H1 (cell line): ENCODE data around the gene IFT122. TPM values are rescaled to one million over a fixed set of nuclear protein-coding genes. Genes with fewer than 3 reads are reported as not detected.

Source experiments
- HDAC2 ChIP-seq, 2 experiments: fragments of 300-600 bp in 1 of 2; sonication (generic) in 1 of 2; IDR thresholded peaks; 2 replicates each; pipeline ENCODE4 v1.6.1; 2011 to 2012; ENCODE audit warnings: low read depth in 2 of 2, low read length in 2 of 2, mild to moderate bottlenecking in 2 of 2, moderate library complexity in 2 of 2, borderline replicate concordance in 1 of 2, inconsistent platforms in 1 of 2
- ZNF274 ChIP-seq: IDR thresholded peaks from 2 replicates; pipeline ENCODE4 v1.7.0; 2012; ENCODE audit warnings: low read length, borderline replicate concordance; ENCODE audit errors: extremely low read depth
- polyA plus RNA-seq, 7 experiments: library from polyadenylated mRNA; depleted of rRNA in 3 of 7; stranded (reverse) in 5 of 7; unstranded in 2 of 7; fragments of >200 nt in 5 of 7; fragments of 200-250 nt in 2 of 7; gene quantifications; 1 replicate in 5 of 7; 2 replicates in 1 of 7; 4 replicates in 1 of 7; pipeline versions ENCODE4 v1.2.1 to v1.2.3, GENCODE V29; 2011 to 2013; ENCODE audit warnings: missing spikeins in 2 of 7, mixed read lengths in 2 of 7
- total RNA-seq: library from RNA; stranded (reverse); fragmentation: NEBNext Ultra II Directional; extraction: Animal tissue kit (Norgen Biotek cat#: 25700); gene quantifications from 2 replicates; pipeline ENCODE4 v1.2.1, GENCODE V29; 2021

IFT122 gene
- total and polyA plus RNA-seq, 2 of the 8 experiments (the other 6 are each of a cell fraction or from before 2014, with no cell fraction given) = 23.7 to 25.1 TPM

- TF ChIP-seq ZNF274 (no peak), HDAC2 (IDR thresholded peaks at IDR 0.05; ENCODE audit: borderline replicate concordance in 1 of 2, low read depth in 2 of 2, low read length in 2 of 2) (no peak)
These were observed 6.5 kb upstream of the IFT122 start (continued) for GRCh38 chr3:129433565-129433964.
